Measurements from ENCODE around the gene FN1.

The FN1 gene

DNA sequence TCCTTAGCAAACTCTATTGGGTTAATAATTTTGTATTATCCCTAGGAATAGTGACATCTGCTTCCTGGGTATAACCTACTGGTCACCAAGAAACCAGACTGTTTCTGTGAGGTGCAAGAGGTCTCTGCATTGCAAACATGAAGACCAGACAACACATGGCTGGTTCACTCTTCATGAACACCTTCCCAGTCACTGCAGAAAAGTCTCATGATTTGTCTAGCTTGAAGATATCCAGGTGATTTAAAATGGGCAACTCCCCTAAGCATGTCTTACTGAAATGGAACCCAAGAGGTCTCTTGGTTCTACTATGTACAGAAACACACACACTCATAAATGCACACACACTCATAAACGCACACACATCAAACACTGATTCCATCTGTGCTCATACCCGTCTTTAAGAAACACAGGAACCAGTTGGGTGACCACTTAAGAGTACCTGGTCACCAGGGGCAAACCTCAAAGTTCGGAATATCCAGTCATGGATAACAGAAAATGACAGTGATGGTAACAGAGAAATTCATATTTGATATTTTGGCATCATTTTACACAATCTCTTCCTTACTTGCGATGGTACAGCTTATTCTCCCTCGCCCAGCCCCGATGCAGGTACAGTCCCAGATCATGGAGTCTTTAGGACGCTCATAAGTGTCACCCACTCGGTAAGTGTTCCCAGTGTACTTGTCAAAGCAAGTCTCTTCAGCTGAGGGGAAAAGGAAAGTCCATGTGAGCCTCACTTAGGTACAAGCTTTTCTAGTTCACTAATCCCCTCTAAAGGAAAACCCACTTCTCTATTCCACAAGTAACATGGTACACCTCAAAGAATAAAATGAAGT, 2.9 kb downstream of the FN1 start:
- Histone ChIP-seq H3K9ac (ENCODE audit: low read depth in 1 of 2, low read length in 2 of 2) (no peak overlapping the region), H3K4me3 (ENCODE audit: low read depth in 1 of 2, low read length in 2 of 2) (no peak overlapping the region), H3K9me3 (ENCODE audit: control insufficient read depth in 1 of 2, low read length in 2 of 2) (no peaks in the 10 kb centered on the region), H3K27me3 (ENCODE audit: control insufficient read depth in 1 of 2, insufficient read depth in 2 of 2, low read length in 2 of 2) (peaks cover 32 to 44% of the 10 kb centered on the region in 2 donors), H3K4me1 (ENCODE audit: control insufficient read depth in 1 of 2, insufficient read depth in 2 of 2, low read length in 2 of 2) (peaks cover 6 to 15% of the 10 kb centered on the region in 2 donors), H3K36me3 (ENCODE audit: control insufficient read depth in 1 of 2, insufficient read depth in 2 of 2, low read length in 2 of 2) (peaks cover 0 to 3% of the 10 kb centered on the region in 2 donors), H3K27ac (ENCODE audit: low read depth, low read length) (no peak overlapping the region)

DNA sequence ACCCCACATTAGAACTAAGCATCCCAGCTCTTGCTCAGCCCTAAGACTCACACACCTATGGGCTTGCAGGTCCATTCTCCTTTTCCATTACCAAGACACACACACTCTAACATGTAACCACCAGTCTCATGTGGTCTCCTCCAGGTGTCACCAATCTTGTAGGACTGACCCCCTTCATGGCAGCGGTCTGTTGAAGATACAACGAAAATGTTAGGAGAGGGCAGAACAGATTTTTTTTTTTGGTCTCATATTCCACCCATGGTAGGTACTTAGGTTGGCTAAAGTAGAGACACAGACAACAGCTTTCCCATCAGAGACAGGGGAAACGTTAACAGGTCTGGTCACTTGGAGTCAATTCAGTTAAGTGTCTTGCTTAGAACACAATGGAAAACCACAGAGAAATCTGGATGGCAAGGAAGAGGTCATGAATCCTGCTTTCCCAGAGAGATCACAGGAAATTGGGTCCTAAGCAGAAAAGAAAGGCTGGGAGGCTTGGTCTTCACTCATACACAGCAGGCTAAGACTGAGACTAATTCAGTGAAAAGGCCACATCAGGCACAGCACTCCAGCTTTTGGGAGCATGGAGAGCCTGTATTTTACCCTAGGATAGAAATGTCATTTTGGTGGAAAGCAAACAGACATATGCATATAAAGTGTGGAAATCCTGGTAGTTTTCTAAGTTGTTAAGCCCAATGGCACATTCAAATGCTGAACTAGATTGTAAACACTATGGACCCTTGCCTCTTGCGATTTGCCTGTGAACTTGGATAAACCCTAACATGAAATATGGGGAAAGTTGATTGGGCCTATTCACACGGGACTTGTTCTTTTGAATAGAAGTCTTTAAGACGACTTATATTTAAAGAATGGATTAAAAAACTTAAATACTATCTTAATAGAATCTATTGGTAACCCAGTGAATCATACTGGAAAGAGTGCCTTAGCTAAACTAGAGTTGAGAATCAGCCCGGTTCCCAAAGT, 3.8 kb downstream of the FN1 start:
- no peak overlapping the region for H3K4me3 ChIP-seq (ENCODE audit: low read depth in 1 of 2, low read length in 2 of 2)
- peaks cover 0 to 4% of the 10 kb centered on the region in 2 donors for H3K36me3 ChIP-seq (ENCODE audit: control insufficient read depth in 1 of 2, insufficient read depth in 2 of 2, low read length in 2 of 2)
- H3K4me1 ChIP-seq (ENCODE audit: control insufficient read depth in 1 of 2, insufficient read depth in 2 of 2, low read length in 2 of 2), result peaks cover 6 to 15% of the 10 kb centered on the region in 2 donors
- H3K27me3 ChIP-seq (ENCODE audit: control insufficient read depth in 1 of 2, insufficient read depth in 2 of 2, low read length in 2 of 2), result peaks cover 24 to 35% of the 10 kb centered on the region in 2 donors
- H3K27ac ChIP-seq (ENCODE audit: low read depth, low read length), result no peak overlapping the region
- H3K9ac ChIP-seq (ENCODE audit: low read depth in 1 of 2, low read length in 2 of 2), result no peak overlapping the region
- H3K9me3 ChIP-seq (ENCODE audit: control insufficient read depth in 1 of 2, low read length in 2 of 2), result no peaks in the 10 kb centered on the region

DNA sequence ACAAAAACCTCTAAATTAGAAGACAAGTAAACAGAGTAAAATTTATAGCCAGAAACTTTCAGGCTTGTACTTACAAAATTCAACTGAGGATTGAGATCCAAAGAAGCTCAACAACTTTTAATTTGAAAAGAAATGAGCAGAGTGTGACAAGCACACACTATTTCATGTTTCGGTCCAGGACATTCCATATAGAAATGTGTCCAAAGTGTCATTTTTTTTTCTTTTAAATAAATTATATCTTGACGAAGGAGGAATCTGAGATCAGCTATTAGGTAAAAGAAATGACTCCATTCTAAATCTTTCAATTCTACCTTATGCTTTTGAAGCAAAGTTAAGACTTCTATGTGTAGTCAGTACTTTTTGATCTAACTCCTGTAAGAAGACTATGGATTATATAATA, 4.6 kb downstream of the FN1 start:
- Histone ChIP-seq H3K9ac (ENCODE audit: low read depth in 1 of 2, low read length in 2 of 2) (no peak overlapping the region), H3K27me3 (ENCODE audit: control insufficient read depth in 1 of 2, insufficient read depth in 2 of 2, low read length in 2 of 2) (peaks cover 17 to 27% of the 10 kb centered on the region in 2 donors), H3K4me3 (ENCODE audit: low read depth in 1 of 2, low read length in 2 of 2) (no peak overlapping the region), H3K9me3 (ENCODE audit: control insufficient read depth in 1 of 2, low read length in 2 of 2) (no peaks in the 10 kb centered on the region), H3K27ac (ENCODE audit: low read depth, low read length) (no peak overlapping the region), H3K4me1 (ENCODE audit: control insufficient read depth in 1 of 2, insufficient read depth in 2 of 2, low read length in 2 of 2) (peaks cover 0 to 8% of the 10 kb centered on the region in 2 donors), H3K36me3 (ENCODE audit: control insufficient read depth in 1 of 2, insufficient read depth in 2 of 2, low read length in 2 of 2) (peaks cover 0 to 4% of the 10 kb centered on the region in 2 donors)

- H3K9ac ChIP-seq (ENCODE audit: low read depth in 1 of 2, low read length in 2 of 2), result no peak overlapping the region
- no peaks in the 10 kb centered on the region for H3K9me3 ChIP-seq (ENCODE audit: control insufficient read depth in 1 of 2, low read length in 2 of 2)
- no peak overlapping the region for H3K27ac ChIP-seq (ENCODE audit: low read depth, low read length)
- no peak overlapping the region for H3K4me3 ChIP-seq (ENCODE audit: low read depth in 1 of 2, low read length in 2 of 2)
- peaks cover 0 to 4% of the 10 kb centered on the region in 2 donors for H3K36me3 ChIP-seq (ENCODE audit: control insufficient read depth in 1 of 2, insufficient read depth in 2 of 2, low read length in 2 of 2)
- peaks cover 0 to 5% of the 10 kb centered on the region in 2 donors for H3K4me1 ChIP-seq (ENCODE audit: control insufficient read depth in 1 of 2, insufficient read depth in 2 of 2, low read length in 2 of 2)
- H3K27me3 ChIP-seq (ENCODE audit: control insufficient read depth in 1 of 2, insufficient read depth in 2 of 2, low read length in 2 of 2), result peaks cover 13 to 24% of the 10 kb centered on the region in 2 donors
Observed at GRCh38 chr2:215430528-215431187, 5.2 kb downstream of the FN1 start.

GRCh38 chr2:215429424-215429823, 6.4 kb downstream of the FN1 start:
- no peaks in the 10 kb centered on the region for H3K9me3 ChIP-seq (ENCODE audit: control insufficient read depth in 1 of 2, low read length in 2 of 2)
- no peak overlapping the region for H3K9ac ChIP-seq (ENCODE audit: low read depth in 1 of 2, low read length in 2 of 2)
- peaks cover 6 to 11% of the 10 kb centered on the region in 2 donors for H3K27me3 ChIP-seq (ENCODE audit: control insufficient read depth in 1 of 2, insufficient read depth in 2 of 2, low read length in 2 of 2)
- no peak overlapping the region for H3K27ac ChIP-seq (ENCODE audit: low read depth, low read length)
- no peak overlapping the region for H3K4me3 ChIP-seq (ENCODE audit: low read depth in 1 of 2, low read length in 2 of 2)
- no peaks in the 10 kb centered on the region for H3K4me1 ChIP-seq (ENCODE audit: control insufficient read depth in 1 of 2, insufficient read depth in 2 of 2, low read length in 2 of 2)
- H3K36me3 ChIP-seq (ENCODE audit: control insufficient read depth in 1 of 2, insufficient read depth in 2 of 2, low read length in 2 of 2), result peaks cover 0 to 4% of the 10 kb centered on the region in 2 donors

- Histone ChIP-seq H3K36me3 (ENCODE audit: control insufficient read depth in 1 of 2, insufficient read depth in 2 of 2, low read length in 2 of 2) (peaks cover 4 to 5% of the 10 kb centered on the region in 2 donors), H3K27ac (ENCODE audit: low read depth, low read length) (no peak overlapping the region), H3K27me3 (ENCODE audit: control insufficient read depth in 1 of 2, insufficient read depth in 2 of 2, low read length in 2 of 2) (peaks cover 4 to 8% of the 10 kb centered on the region in 2 donors), H3K9me3 (ENCODE audit: control insufficient read depth in 1 of 2, low read length in 2 of 2) (no peaks in the 10 kb centered on the region), H3K9ac (ENCODE audit: low read depth in 1 of 2, low read length in 2 of 2) (no peak overlapping the region), H3K4me3 (ENCODE audit: low read depth in 1 of 2, low read length in 2 of 2) (no peak overlapping the region), H3K4me1 (ENCODE audit: control insufficient read depth in 1 of 2, insufficient read depth in 2 of 2, low read length in 2 of 2) (no peaks in the 10 kb centered on the region)
Observed at GRCh38 chr2:215428060-215428910, 7.6 kb downstream of the FN1 start.

DNA sequence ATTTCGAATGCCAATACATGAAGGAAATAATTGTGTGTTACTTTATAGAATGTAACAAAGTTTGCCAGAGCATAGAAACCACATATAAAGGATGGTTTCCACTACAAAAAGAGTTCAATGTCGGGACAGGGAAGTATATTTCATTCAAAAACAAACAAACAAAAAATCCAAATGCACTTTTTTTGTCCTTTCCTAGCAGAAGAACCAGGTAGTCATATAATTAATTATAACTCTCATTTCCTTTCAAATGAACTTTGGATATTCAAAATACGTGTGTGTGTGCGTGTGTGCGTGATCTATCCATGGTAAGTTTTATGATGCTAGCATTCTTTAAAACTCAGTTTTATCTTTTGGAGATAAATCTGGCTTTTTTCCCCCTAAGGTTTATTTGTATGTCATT, 8.3 kb downstream of the FN1 start:
- Histone ChIP-seq H3K36me3 (ENCODE audit: control insufficient read depth in 1 of 2, insufficient read depth in 2 of 2, low read length in 2 of 2) (peaks cover 4 to 5% of the 10 kb centered on the region in 2 donors), H3K27me3 (ENCODE audit: control insufficient read depth in 1 of 2, insufficient read depth in 2 of 2, low read length in 2 of 2) (peaks cover 0 to 4% of the 10 kb centered on the region in 2 donors), H3K27ac (ENCODE audit: low read depth, low read length) (no peak overlapping the region), H3K9ac (ENCODE audit: low read depth in 1 of 2, low read length in 2 of 2) (no peak overlapping the region), H3K4me3 (ENCODE audit: low read depth in 1 of 2, low read length in 2 of 2) (no peak overlapping the region), H3K9me3 (ENCODE audit: control insufficient read depth in 1 of 2, low read length in 2 of 2) (no peaks in the 10 kb centered on the region), H3K4me1 (ENCODE audit: control insufficient read depth in 1 of 2, insufficient read depth in 2 of 2, low read length in 2 of 2) (no peaks in the 10 kb centered on the region)

- Histone ChIP-seq H3K4me3 (ENCODE audit: low read depth in 1 of 2, low read length in 2 of 2) (no peak overlapping the region), H3K27ac (ENCODE audit: low read depth, low read length) (no peak overlapping the region), H3K4me1 (ENCODE audit: control insufficient read depth in 1 of 2, insufficient read depth in 2 of 2, low read length in 2 of 2) (no peaks in the 10 kb centered on the region), H3K9ac (ENCODE audit: low read depth in 1 of 2, low read length in 2 of 2) (no peak overlapping the region), H3K36me3 (ENCODE audit: control insufficient read depth in 1 of 2, insufficient read depth in 2 of 2, low read length in 2 of 2) (peaks cover 4 to 5% of the 10 kb centered on the region in 2 donors), H3K27me3 (ENCODE audit: control insufficient read depth in 1 of 2, insufficient read depth in 2 of 2, low read length in 2 of 2) (no peaks in the 10 kb centered on the region), H3K9me3 (ENCODE audit: control insufficient read depth in 1 of 2, low read length in 2 of 2) (no peaks in the 10 kb centered on the region)
Observed at GRCh38 chr2:215425021-215425782, 10.7 kb downstream of the FN1 start.
